Activated CD4-positive, alpha-beta T cell treated with anti-CD3 and anti-CD28 coated beads, Interleukin-2, Interleukin-4, amounts not matched to agents 100 ng/mL and 50 ng/mL, durations not matched to agents 16 hours and 8 hours (primary cell): ENCODE results near the gene LRRN4CL.
"Not testable (repeated sequence)": the region's sequence is repeated elsewhere in the genome, so short reads cannot be mapped to it uniquely, and the experiment has no call there.

Experiments used
- DNase-seq: peaks from one replicate; pipeline ENCODE4 v3.0.0-alpha.2; 2020; ENCODE audit warnings: low spot score

LRRN4CL gene

GRCh38 chr11:62675415-62675814 is 13.9 kb downstream of the LRRN4CL start:
- not testable (repeated sequence) for DNase-seq

DNA sequence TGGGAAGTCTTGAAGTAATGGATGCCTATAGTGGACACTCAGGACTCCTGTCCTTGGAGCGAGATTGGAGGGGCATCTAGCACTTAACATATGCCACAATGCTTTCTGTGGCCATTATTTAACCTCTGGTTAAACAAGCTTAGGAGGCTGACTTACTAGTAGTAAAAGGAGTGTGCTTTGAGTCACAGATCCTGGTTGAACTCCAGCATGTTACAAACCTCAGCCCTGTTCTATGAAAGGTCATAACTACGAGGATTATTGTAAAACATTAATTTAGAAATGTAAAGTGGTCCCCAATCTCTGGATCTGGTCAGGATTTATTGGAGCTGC is 16.2 kb downstream of the LRRN4CL start:
- DNase-seq: no peak

- peak; percentile 95 for DNase-seq
Observed at GRCh38 chr11:62671608-62672389, 17.5 kb downstream of the LRRN4CL start, which contains the start of the genes LBHD1 and UQCC3. Gene LBHD1, minus strand, starts transcription at chr11:62672267. Its CDS starts 2,236 bp downstream, at chr11:62670031. Gene UQCC3, plus strand, starts transcription at chr11:62671673. Its CDS starts 73 bp downstream, at chr11:62671746.

GRCh38 chr11:62671236-62671607 is 18.1 kb downstream of the LRRN4CL start:
- peak; percentile 33 for DNase-seq

DNA sequence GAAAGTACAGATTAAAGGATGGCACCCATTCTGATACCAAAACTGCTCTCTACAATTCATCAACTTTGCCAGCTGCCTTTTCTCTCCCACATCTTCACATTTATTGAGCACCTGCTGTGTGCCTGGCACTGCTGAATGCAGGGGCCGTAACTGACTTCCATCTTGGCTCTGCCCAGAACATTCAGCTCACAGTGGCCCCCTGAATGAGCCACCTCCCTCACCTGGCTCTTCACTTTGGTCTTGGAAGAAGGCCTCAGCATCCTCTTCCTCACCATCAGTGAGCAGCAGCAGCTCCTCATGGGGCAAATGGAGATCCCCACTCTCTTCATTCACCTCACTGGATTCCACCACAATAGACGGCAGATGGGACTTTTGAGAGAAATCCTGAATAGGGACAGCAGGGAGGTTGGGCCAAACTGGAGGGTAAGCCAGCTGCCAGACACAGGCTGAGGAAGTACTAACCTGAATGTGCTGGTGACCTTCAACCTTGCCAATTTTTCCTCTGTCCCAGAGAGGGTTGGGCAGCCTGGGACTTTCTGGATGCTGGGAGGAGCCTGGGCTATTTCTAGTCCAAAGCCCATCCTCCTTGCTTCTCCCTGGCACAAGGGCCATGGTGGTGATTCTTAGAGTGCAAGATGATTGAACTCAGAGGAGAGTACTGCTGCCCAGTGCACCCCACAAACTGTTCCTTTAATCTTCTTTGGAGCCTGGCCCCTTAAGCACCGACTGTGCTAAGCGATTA is 19.7 kb downstream of the LRRN4CL start:
- DNase-seq: no peak

DNA sequence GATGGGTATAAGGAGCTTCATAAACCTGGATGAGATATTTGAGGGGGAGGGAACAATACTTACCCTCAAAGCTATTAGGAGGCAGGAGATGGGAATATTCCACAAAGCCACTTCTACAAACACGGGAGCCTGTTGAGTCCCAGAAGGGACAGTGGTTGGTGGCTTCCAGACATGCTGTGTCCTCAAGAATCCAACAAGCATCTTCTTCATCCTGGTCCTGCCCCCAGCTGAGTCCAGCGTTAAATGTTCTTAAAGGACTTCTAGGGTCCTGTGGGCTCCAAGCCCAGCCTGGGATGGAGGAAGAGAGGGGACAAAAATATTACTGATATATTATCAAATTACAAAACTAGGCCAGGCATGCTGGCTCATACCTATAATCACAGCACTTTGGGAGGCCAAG is 21.9 kb downstream of the LRRN4CL start:
- DNase-seq: no peak

- DNase-seq: peak; percentile 22
Observed at GRCh38 chr11:62666259-62666926, 22.9 kb downstream of the LRRN4CL start.

GRCh38 chr11:62665599-62666258 is 23.6 kb downstream of the LRRN4CL start:
- peak; percentile 53 for DNase-seq

- peak; percentile 98 for DNase-seq
Observed at GRCh38 chr11:62665075-62665598, 24.2 kb downstream of the LRRN4CL start, which contains the start of the genes C11orf98 and CSKMT. Gene C11orf98, minus strand, starts transcription at chr11:62665210. Its CDS starts 41 bp downstream, at chr11:62665169. Gene CSKMT, plus strand, starts transcription at chr11:62665312. Its CDS starts 568 bp downstream, at chr11:62665880.

DNA sequence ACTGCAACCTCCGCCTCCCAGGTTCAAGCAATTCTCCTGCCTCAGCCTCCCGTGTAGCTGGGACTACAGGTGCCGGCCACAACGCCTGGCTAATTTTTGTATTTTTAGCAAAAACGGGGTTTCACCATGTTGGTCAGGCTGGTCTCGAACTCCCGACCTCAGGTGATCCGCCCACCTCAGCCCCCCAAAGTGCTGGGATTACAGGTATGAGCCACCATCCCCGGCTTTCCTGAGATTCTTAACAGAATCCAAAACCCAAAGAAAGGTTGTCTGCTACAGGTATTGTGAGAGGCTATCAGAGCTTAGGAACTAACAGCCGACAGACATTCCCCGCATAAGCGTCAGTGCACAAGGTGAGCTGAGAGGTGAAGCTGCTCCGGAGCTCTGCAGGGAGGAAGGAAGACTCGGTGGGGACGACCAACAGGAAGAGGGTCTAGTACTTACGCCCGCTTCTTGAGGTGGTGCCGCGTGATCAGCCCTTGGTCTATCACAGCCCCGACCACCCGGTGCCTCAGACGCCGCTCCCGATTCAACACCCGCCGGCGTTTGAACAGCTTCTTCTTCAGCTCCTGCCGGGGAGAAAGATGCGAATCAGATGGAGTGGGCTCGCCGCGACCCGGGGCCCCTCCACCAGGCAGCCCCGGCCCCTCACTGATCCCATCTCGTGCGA is 24.8 kb downstream of the LRRN4CL start:
- peak; percentile 57 for DNase-seq

- DNase-seq: no peak
Observed at GRCh38 chr11:62656796-62657429, 32.4 kb downstream of the LRRN4CL start.

GRCh38 chr11:62654297-62654696 is 35.0 kb downstream of the LRRN4CL start:
- no peak for DNase-seq

- DNase-seq: peak; percentile 39
Observed at GRCh38 chr11:62652161-62653006, 36.9 kb downstream of the LRRN4CL start.

DNA sequence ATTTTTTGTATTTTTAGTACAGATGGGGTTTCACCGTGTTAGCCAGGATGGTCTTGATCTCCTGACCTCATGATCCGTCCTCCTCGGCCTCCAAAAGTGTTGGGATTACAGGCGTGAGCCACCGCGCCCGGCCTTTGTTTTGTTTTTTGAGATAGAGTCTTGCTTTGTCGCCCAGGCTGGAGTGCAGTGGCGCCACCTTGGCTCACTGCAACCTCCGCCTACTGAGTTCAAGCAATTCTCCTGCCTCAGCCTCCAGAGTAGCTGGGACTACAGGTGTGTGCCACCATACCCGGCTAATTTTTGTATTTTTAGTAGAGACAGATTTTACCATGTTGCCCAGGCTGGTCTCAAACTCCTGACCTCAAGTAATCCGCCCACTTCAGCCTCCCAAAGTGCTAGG is 39.0 kb downstream of the LRRN4CL start:
- not testable (repeated sequence) for DNase-seq

GRCh38 chr11:62649486-62649885 is 39.8 kb downstream of the LRRN4CL start:
- DNase-seq: no peak

- no peak for DNase-seq
Observed at GRCh38 chr11:62648967-62649364, 40.4 kb downstream of the LRRN4CL start.

DNA sequence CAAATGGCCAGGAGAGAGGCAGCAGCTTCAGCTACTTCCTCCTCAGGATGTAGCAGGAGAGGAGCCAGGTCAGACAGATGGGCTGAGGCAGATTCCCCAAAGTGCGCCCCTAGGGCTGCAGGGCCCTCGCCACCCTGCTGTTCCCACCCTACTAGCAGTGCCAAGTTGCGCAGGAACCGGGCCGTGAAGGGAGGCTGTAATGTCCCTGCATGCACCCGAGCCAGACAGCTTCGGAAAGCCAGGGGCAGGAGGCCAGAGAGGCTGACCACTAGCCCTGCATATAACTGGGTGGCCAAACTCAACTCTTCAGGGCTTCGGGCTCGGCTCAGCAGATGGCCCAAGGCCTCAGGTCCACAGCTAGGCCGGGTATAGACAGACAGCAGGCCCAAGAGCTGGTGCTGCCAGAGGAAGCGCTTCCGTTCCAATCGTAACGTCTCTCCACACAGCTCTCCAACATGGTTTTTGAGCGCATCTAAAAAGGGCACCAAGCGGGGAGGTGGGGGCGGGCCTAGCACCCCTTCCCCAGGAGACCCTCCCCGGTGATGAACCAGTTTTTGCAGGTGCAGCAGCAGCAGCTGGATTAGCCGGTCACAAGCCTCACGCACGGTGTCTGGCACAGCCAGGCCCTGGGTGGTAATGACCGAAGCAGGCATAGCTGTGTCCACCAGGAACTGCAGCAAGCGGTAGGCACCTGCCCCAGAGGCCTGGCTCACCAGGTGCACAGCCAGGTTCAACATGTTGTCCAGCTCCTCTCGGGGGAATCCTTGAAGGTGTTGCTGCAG is 41.0 kb downstream of the LRRN4CL start:
- no peak for DNase-seq

- no peak for DNase-seq
Observed at GRCh38 chr11:62647609-62648005, 41.7 kb downstream of the LRRN4CL start.
